HEK293 (cell line): Measurements from ENCODE around the gene TSHZ2.

Experiments
- CTCF ChIA-PET: fragments of 350-600 bp; formaldehyde crosslinking; extraction: SDS; loops from one replicate; lab custom pipeline; 2021; ENCODE audit warnings: antibody characterized with exemption; lab: Yijun Ruan, JAX
- POLR2A ChIA-PET: fragments of 300-600 bp; formaldehyde crosslinking; extraction: SDS; loops from one replicate; lab custom pipeline; 2020; ENCODE audit warnings: antibody characterized with exemption, inconsistent platforms; lab: Yijun Ruan, JAX
- H3K27ac ChIP-seq: fragments of 200-500 bp; sonication (Bioruptor generic); 2 replicates; pipeline ENCODE4 v1.5.1; 2014; ENCODE audit warnings: low read depth, low read length, control low read depth, inconsistent platforms; ENCODE audit errors: extremely low read depth
- H3K36me3 ChIP-seq, 2 experiments: fragments of 200-500 bp in 1 of 2; sonication (Bioruptor generic) in 1 of 2; 1 replicate in 1 of 2; 2 replicates in 1 of 2; pipeline ENCODE4 v1.5.1; 2014 to 2017; ENCODE audit warnings: inconsistent platforms in 2 of 2, low read length in 2 of 2; ENCODE audit not compliant: control insufficient read depth in 2 of 2, insufficient read depth in 1 of 2
- H3K4me1 ChIP-seq: fragments of 200-500 bp; sonication (Bioruptor generic); 2 replicates; pipeline ENCODE4 v1.5.1; 2014; ENCODE audit warnings: mild to moderate bottlenecking, low read length, inconsistent platforms; ENCODE audit not compliant: control insufficient read depth, insufficient read depth
- H3K4me3 ChIP-seq: 2 replicates; pipeline ENCODE4 v1.5.1; 2011; ENCODE audit warnings: low read depth, mild to moderate bottlenecking, control low read depth, low read length, moderate library complexity
- H3K9me3 ChIP-seq: fragments of 200-500 bp; sonication (Bioruptor generic); 2 replicates; pipeline ENCODE4 v1.5.1; 2014; ENCODE audit warnings: low read depth, low read length, inconsistent platforms; ENCODE audit not compliant: control insufficient read depth, insufficient read depth
- KLF7 ChIP-seq: fragments of 450-650 bp; formaldehyde crosslinking; IDR thresholded peaks from 2 replicates; pipeline ENCODE4 v1.5.1; 2016; ENCODE audit warnings: missing biosample characterization, missing genetic modification characterization, borderline replicate concordance
- ZBTB1 ChIP-seq: fragments of 450-650 bp; formaldehyde crosslinking; IDR thresholded peaks from 2 replicates; pipeline ENCODE4 v1.5.1; 2016; ENCODE audit warnings: missing biosample characterization, missing genetic modification characterization
- ZBTB7A ChIP-seq: fragments of 450-650 bp; formaldehyde crosslinking; IDR thresholded peaks from 2 replicates; pipeline ENCODE4 v1.5.1; 2016; ENCODE audit warnings: low read depth, missing biosample characterization, missing genetic modification characterization
- ZFP41 ChIP-seq: fragments of 450-650 bp; formaldehyde crosslinking; IDR thresholded peaks from 2 replicates; pipeline ENCODE4 v1.5.1; 2016; ENCODE audit warnings: missing biosample characterization, missing genetic modification characterization, borderline replicate concordance
- ZNF140 ChIP-seq: fragments of 450-650 bp; formaldehyde crosslinking; IDR thresholded peaks from 2 replicates; pipeline ENCODE4 v1.5.1; 2016; ENCODE audit warnings: missing biosample characterization, missing genetic modification characterization
- ZNF19 ChIP-seq: fragments of 450-650 bp; formaldehyde crosslinking; IDR thresholded peaks from 2 replicates; pipeline ENCODE4; 2016; ENCODE audit warnings: missing biosample characterization, missing genetic modification characterization, low read depth
- ZNF2 ChIP-seq: fragments of 450-650 bp; formaldehyde crosslinking; IDR thresholded peaks from 2 replicates; pipeline ENCODE4 v1.5.1; 2016; ENCODE audit warnings: missing biosample characterization, missing genetic modification characterization
- ZNF211 ChIP-seq: fragments of 450-650 bp; formaldehyde crosslinking; IDR thresholded peaks from 2 replicates; pipeline ENCODE4 v1.5.1; 2016; ENCODE audit warnings: low read depth, missing biosample characterization, missing genetic modification characterization
- ZNF350 ChIP-seq: fragments of 450-650 bp; formaldehyde crosslinking; IDR thresholded peaks from 2 replicates; pipeline ENCODE4 v1.5.0; 2017; ENCODE audit warnings: missing biosample characterization, mild to moderate bottlenecking, missing genetic modification characterization
- ZNF362 ChIP-seq: fragments of 450-650 bp; formaldehyde crosslinking; IDR thresholded peaks from 2 replicates; pipeline ENCODE4 v1.5.1; 2016; ENCODE audit warnings: missing biosample characterization, missing genetic modification characterization
- ZNF37A ChIP-seq: fragments of 450-650 bp; IDR thresholded peaks from 2 replicates; pipeline ENCODE4 v1.5.1; 2018; ENCODE audit warnings: missing biosample characterization, missing genetic modification characterization
- ZNF391 ChIP-seq: fragments of 450-650 bp; formaldehyde crosslinking; IDR thresholded peaks from 2 replicates; pipeline ENCODE4 v1.5.1; 2016; ENCODE audit warnings: low read depth, missing biosample characterization, missing genetic modification characterization, borderline replicate concordance
- ZNF426 ChIP-seq: fragments of 450-650 bp; formaldehyde crosslinking; IDR thresholded peaks from 2 replicates; pipeline ENCODE4 v1.5.1; 2017; ENCODE audit warnings: missing biosample characterization, missing genetic modification characterization, mild to moderate bottlenecking, inconsistent platforms, moderate library complexity
- ZNF433 ChIP-seq: fragments of 450-650 bp; formaldehyde crosslinking; IDR thresholded peaks from 2 replicates; pipeline ENCODE4 v1.5.1; 2016; ENCODE audit warnings: missing biosample characterization, missing genetic modification characterization, low read depth
- ZNF449 ChIP-seq: fragments of 450-650 bp; formaldehyde crosslinking; IDR thresholded peaks from 2 replicates; pipeline ENCODE4 v1.5.1; 2017; ENCODE audit warnings: missing biosample characterization, mild to moderate bottlenecking, missing genetic modification characterization, moderate library complexity
- ZNF48 ChIP-seq: fragments of 450-650 bp; formaldehyde crosslinking; IDR thresholded peaks from 2 replicates; pipeline ENCODE4 v1.5.1; 2016; ENCODE audit warnings: missing biosample characterization, missing genetic modification characterization
- ZNF555 ChIP-seq: fragments of 450-650 bp; formaldehyde crosslinking; conservative IDR thresholded peaks from 2 replicates; pipeline ENCODE4 v1.5.1; 2017; ENCODE audit warnings: missing biosample characterization, mild to moderate bottlenecking, missing genetic modification characterization, inconsistent platforms
- ZNF560 ChIP-seq: fragments of 450-650 bp; formaldehyde crosslinking; IDR thresholded peaks from 2 replicates; pipeline ENCODE4 v1.5.1; 2017; ENCODE audit warnings: missing biosample characterization, missing genetic modification characterization, borderline replicate concordance
- ZNF571 ChIP-seq: fragments of 450-650 bp; formaldehyde crosslinking; IDR thresholded peaks from 2 replicates; pipeline ENCODE4 v1.5.0; 2017; ENCODE audit warnings: missing biosample characterization, missing genetic modification characterization
- ZNF610 ChIP-seq: fragments of 450-650 bp; formaldehyde crosslinking; IDR thresholded peaks from 2 replicates; pipeline ENCODE4 v1.5.1; 2016; ENCODE audit warnings: missing biosample characterization, missing genetic modification characterization, borderline replicate concordance
- ZNF645 ChIP-seq: fragments of 450-650 bp; formaldehyde crosslinking; IDR thresholded peaks from 2 replicates; pipeline ENCODE4; 2016; ENCODE audit warnings: missing biosample characterization, missing genetic modification characterization
- ZNF76 ChIP-seq: fragments of 450-650 bp; formaldehyde crosslinking; IDR thresholded peaks from 2 replicates; pipeline ENCODE4; 2016; ENCODE audit warnings: low read depth, missing biosample characterization, missing genetic modification characterization, borderline replicate concordance
- ZNF776 ChIP-seq: fragments of 450-650 bp; formaldehyde crosslinking; IDR thresholded peaks from 2 replicates; pipeline ENCODE4 v1.5.0; 2017; ENCODE audit warnings: missing biosample characterization, missing genetic modification characterization, borderline replicate concordance
- ZNF785 ChIP-seq: fragments of 450-650 bp; formaldehyde crosslinking; IDR thresholded peaks from 2 replicates; pipeline ENCODE4 v1.5.1; 2016; ENCODE audit warnings: missing biosample characterization, missing genetic modification characterization
- ZNF792 ChIP-seq: fragments of 450-650 bp; formaldehyde crosslinking; IDR thresholded peaks from 2 replicates; pipeline ENCODE4 v1.5.1; 2016; ENCODE audit warnings: missing biosample characterization, missing genetic modification characterization
- ZNF830 ChIP-seq: fragments of 450-650 bp; IDR thresholded peaks from 2 replicates; pipeline ENCODE4 v1.5.0; 2018; ENCODE audit warnings: missing biosample characterization, missing genetic modification characterization, low read depth, mild to moderate bottlenecking, moderate library complexity
- ZNF843 ChIP-seq: fragments of 450-650 bp; formaldehyde crosslinking; IDR thresholded peaks from 2 replicates; pipeline ENCODE4 v1.5.1; 2016; ENCODE audit warnings: missing biosample characterization, missing genetic modification characterization
- ZSCAN4 ChIP-seq: fragments of 450-650 bp; formaldehyde crosslinking; IDR thresholded peaks from 2 replicates; pipeline ENCODE4 v1.5.1; 2017; ENCODE audit warnings: missing biosample characterization, missing genetic modification characterization
- TF ChIP-seq, protein P1 (sequence below): fragments of 450-650 bp; formaldehyde crosslinking; IDR thresholded peaks from 2 replicates; pipeline ENCODE4 v1.5.1; 2016; ENCODE audit warnings: missing biosample characterization, missing genetic modification characterization

The TSHZ2 gene

DNA sequence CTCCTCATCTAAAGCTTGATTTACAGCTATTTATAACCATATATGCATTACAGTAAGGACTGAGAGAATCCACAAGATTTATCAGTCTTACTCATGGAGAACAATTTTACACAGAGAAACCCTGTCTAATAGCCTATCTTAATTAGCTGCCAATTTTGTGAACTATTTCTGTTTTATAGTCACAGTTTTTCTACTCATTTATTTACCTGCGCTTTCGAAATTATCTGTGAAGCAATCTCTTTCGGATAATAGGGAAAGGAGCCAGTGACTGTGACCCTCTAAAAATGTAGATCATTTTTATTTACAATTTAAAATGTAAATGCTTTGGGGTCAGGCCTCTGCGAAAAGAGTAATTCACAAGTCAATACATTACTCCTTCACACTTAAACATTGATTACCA is 98.1 kb downstream of the TSHZ2 start:
- Histone ChIP-seq H3K27ac (no peak overlapping the region), H3K4me1 (no peaks in the 10 kb centered on the region), H3K4me3 (no peak overlapping the region), H3K9me3 (no peaks in the 10 kb centered on the region)
- CTCF ChIA-PET = no interaction called here
- POLR2A ChIA-PET = no interaction called here
- TF ChIP-seq ZSCAN4 (tag by site-specific recombination) (no peak), ZFP41 (no peak), ZNF48 (tag by site-specific recombination) (no peak), ZNF645 (tag by site-specific recombination) (no peak), ZNF37A (no peak), ZNF140 (no peak), ZNF391 (no peak), ZNF19 (no peak), ZNF792 (no peak), ZNF843 (tag by site-specific recombination) (no peak), ZNF211 (tag by site-specific recombination) (no peak), ZNF76 (tag by site-specific recombination) (no peak), ZNF571 (tag by site-specific recombination) (no peak), ZNF830 (tag by site-specific recombination) (no peak), ZNF362 (tag by site-specific recombination) (no peak), ZNF449 (tag by site-specific recombination) (no peak), ZNF350 (tag by site-specific recombination) (no peak)
- TF ChIP-seq, protein P1, sequence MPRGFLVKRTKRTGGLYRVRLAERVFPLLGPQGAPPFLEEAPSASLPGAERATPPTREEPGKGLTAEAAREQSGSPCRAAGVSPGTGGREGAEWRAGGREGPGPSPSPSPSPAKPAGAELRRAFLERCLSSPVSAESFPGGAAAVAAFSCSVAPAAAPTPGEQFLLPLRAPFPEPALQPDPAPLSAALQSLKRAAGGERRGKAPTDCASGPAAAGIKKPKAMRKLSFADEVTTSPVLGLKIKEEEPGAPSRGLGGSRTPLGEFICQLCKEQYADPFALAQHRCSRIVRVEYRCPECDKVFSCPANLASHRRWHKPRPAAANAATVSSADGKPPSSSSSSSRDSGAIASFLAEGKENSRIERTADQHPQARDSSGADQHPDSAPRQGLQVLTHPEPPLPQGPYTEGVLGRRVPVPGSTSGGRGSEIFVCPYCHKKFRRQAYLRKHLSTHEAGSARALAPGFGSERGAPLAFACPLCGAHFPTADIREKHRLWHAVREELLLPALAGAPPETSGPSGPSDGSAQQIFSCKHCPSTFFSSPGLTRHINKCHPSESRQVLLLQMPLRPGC (tag by site-specific recombination) = no peak
- TF ChIP-seq, all 188 proteins: peak for 0
- H3K36me3 ChIP-seq = no peaks in the 10 kb centered on the region

DNA sequence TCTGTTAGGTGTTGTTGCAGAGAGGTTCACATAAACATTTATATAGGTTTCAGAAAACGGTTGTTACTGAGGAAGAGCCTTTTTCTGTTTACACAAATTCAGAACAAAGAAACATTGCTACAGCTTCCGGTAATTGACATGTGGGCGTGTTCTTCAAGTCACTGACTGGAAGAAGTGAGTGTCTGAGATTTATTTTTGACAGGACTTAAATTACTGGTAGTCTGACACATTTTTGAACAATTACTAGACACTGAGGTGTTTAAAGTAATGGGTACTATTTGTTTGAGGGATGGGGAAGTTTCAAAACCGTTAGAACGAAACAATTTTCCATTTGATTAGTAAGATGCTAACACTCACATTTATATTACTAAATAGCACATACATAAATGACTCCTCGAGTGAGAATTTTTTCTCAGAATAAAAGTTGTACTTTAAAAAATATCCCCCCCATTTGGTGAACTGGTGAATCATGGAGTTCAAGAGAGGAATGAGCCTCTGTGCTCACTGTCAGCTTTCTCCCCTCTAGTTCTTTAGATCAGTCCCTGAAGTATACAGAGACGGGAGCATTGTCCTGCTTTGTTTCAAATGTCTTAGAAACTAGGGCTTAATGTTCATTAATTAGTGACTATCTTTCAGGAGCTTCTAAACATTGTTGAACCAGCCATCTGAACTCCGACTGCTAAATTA is 98.7 kb downstream of the TSHZ2 start:
- Histone ChIP-seq H3K27ac (no peak overlapping the region), H3K36me3 (no peaks in the 10 kb centered on the region), H3K9me3 (no peaks in the 10 kb centered on the region), H3K4me1 (no peaks in the 10 kb centered on the region), H3K4me3 (no peak overlapping the region)
- TF ChIP-seq ZNF555 (no peak), KLF7 (tag by site-specific recombination) (no peak), ZBTB7A (tag by site-specific recombination) (no peak), ZNF426 (no peak), ZNF776 (no peak), ZNF610 (tag by site-specific recombination) (no peak), ZNF785 (tag by site-specific recombination) (no peak), ZNF560 (tag by site-specific recombination) (no peak), ZNF2 (tag by site-specific recombination) (no peak), ZBTB1 (tag by site-specific recombination) (no peak), ZNF433 (tag by site-specific recombination) (no peak)
- ChIA-PET POLR2A (no interaction called here), CTCF (interaction anchor here (0.9 kb wide), 1 partner anchor 12 kb away, joined by 3 read pairs; no protein-coding TSS in a partner anchor)
